Effector memory CD4-positive, alpha-beta T cell (primary cell): ENCODE data around the gene ADPGK.
"Not testable (repeated sequence)": the region's sequence is repeated elsewhere in the genome, so short reads cannot be mapped to it uniquely, and the experiment has no call there.

Experiments
- DNase-seq, 3 donors: peaks; one replicate each; pipeline ENCODE4 v3.0.0-alpha.2; 2020
- H3K27ac ChIP-seq: 2 replicates; pipeline ENCODE4 v1.7.0; 2013; ENCODE audit warnings: mild to moderate bottlenecking, low read length, moderate library complexity; ENCODE audit not compliant: insufficient read depth, poor library complexity, severe bottlenecking
- H3K27me3 ChIP-seq: replicated peaks from 2 replicates; pipeline ENCODE4 v1.7.0; 2013; ENCODE audit warnings: mild to moderate bottlenecking, low read length; ENCODE audit not compliant: insufficient read depth, control insufficient read depth, poor library complexity, severe bottlenecking
- H3K36me3 ChIP-seq: 2 replicates; pipeline ENCODE4 v1.7.0; 2013; ENCODE audit warnings: mild to moderate bottlenecking, low read length, moderate library complexity; ENCODE audit not compliant: control insufficient read depth, insufficient read depth
- H3K4me1 ChIP-seq: 2 replicates; pipeline ENCODE4 v1.7.0; 2013; ENCODE audit warnings: low read length, mild to moderate bottlenecking; ENCODE audit not compliant: control insufficient read depth, insufficient read depth, poor library complexity, severe bottlenecking
- H3K4me3 ChIP-seq: 2 replicates; pipeline ENCODE4 v1.7.0; 2013; ENCODE audit warnings: low read length, low read depth, mild to moderate bottlenecking; ENCODE audit not compliant: insufficient read depth, poor library complexity, severe bottlenecking
- H3K9me3 ChIP-seq: 2 replicates; pipeline ENCODE4 v1.7.0; 2013; ENCODE audit warnings: mild to moderate bottlenecking, low read length, moderate library complexity; ENCODE audit not compliant: control insufficient read depth

The ADPGK gene

GRCh38 chr15:72807346-72807745 lies 23.8 kb upstream of the ADPGK start:
- H3K27me3 ChIP-seq, H3K4me1 ChIP-seq, H3K9me3 ChIP-seq: not testable (repeated sequence)

GRCh38 chr15:72803006-72803405 lies 19.4 kb upstream of the ADPGK start:
- no peaks in the 10 kb centered on the region for H3K27me3 ChIP-seq
- H3K4me1 ChIP-seq = no peaks in the 10 kb centered on the region
- no peak overlapping the region for H3K27ac ChIP-seq
- no peak for DNase-seq
- H3K36me3 ChIP-seq = no peaks in the 10 kb centered on the region
- no peak overlapping the region for H3K4me3 ChIP-seq
- H3K9me3 ChIP-seq = no peaks in the 10 kb centered on the region

More at GRCh38 chr15:72807346-72807745, 23.8 kb upstream of the ADPGK start:
- H3K4me3 ChIP-seq, H3K27ac ChIP-seq, H3K36me3 ChIP-seq, DNase-seq: not testable (repeated sequence)

GRCh38 chr15:72801590-72802325 lies 18.2 kb upstream of the ADPGK start:
- Histone ChIP-seq H3K4me3 (no peak overlapping the region), H3K27me3 (no peaks in the 10 kb centered on the region), H3K4me1 (peaks cover 5% of the 10 kb centered on the region), H3K9me3 (no peaks in the 10 kb centered on the region), H3K27ac (no peak overlapping the region), H3K36me3 (no peaks in the 10 kb centered on the region)
- no peak for DNase-seq

GRCh38 chr15:72800833-72801481 lies 17.4 kb upstream of the ADPGK start:
- Histone ChIP-seq H3K4me1 (peaks cover 10% of the 10 kb centered on the region), H3K27ac (no peak overlapping the region), H3K27me3 (no peaks in the 10 kb centered on the region), H3K36me3 (no peaks in the 10 kb centered on the region), H3K4me3 (no peak overlapping the region), H3K9me3 (no peaks in the 10 kb centered on the region)
- DNase-seq = no peak

GRCh38 chr15:72797834-72798233 lies 14.3 kb upstream of the ADPGK start:
- H3K36me3 ChIP-seq = no peaks in the 10 kb centered on the region
- H3K27ac ChIP-seq = no peak overlapping the region
- DNase-seq = no peak
- peaks cover 10% of the 10 kb centered on the region for H3K4me1 ChIP-seq
- no peak overlapping the region for H3K4me3 ChIP-seq
- no peaks in the 10 kb centered on the region for H3K9me3 ChIP-seq
- H3K27me3 ChIP-seq = no peaks in the 10 kb centered on the region

GRCh38 chr15:72797338-72797689 lies 13.8 kb upstream of the ADPGK start:
- no peaks in the 10 kb centered on the region for H3K27me3 ChIP-seq
- no peak for DNase-seq
- H3K4me3 ChIP-seq = peak overlapping the region; percentile 43
- peaks cover 10% of the 10 kb centered on the region for H3K4me1 ChIP-seq
- no peak overlapping the region for H3K27ac ChIP-seq
- no peaks in the 10 kb centered on the region for H3K9me3 ChIP-seq
- H3K36me3 ChIP-seq = no peaks in the 10 kb centered on the region

GRCh38 chr15:72796515-72797337 lies 13.2 kb upstream of the ADPGK start:
- peak overlapping the region; percentile 43 for H3K4me3 ChIP-seq
- H3K9me3 ChIP-seq = no peaks in the 10 kb centered on the region
- H3K36me3 ChIP-seq = no peaks in the 10 kb centered on the region
- peaks cover 10% of the 10 kb centered on the region for H3K4me1 ChIP-seq
- H3K27ac ChIP-seq = no peak overlapping the region
- DNase-seq = peak in 2 of 3 donors; percentile 18 to 25
- H3K27me3 ChIP-seq = no peaks in the 10 kb centered on the region

- DNase-seq = no peak
- peaks cover 10% of the 10 kb centered on the region for H3K4me1 ChIP-seq
- no peaks in the 10 kb centered on the region for H3K27me3 ChIP-seq
- H3K27ac ChIP-seq = no peak overlapping the region
- H3K4me3 ChIP-seq = peak overlapping the region; percentile 43
- no peaks in the 10 kb centered on the region for H3K9me3 ChIP-seq
- H3K36me3 ChIP-seq = no peaks in the 10 kb centered on the region
Observed at GRCh38 chr15:72796210-72796514, 12.6 kb upstream of the ADPGK start.

- Histone ChIP-seq H3K27ac (no peak overlapping the region), H3K4me1 (peaks cover 10% of the 10 kb centered on the region), H3K36me3 (no peaks in the 10 kb centered on the region), H3K4me3 (no peak overlapping the region), H3K9me3 (no peaks in the 10 kb centered on the region), H3K27me3 (no peaks in the 10 kb centered on the region)
- no peak for DNase-seq
Observed at GRCh38 chr15:72793766-72794660, 10.5 kb upstream of the ADPGK start.
